Uterus (tissue), 2 donors: ENCODE data around the gene CD1E.

Experiments
- POLR2A ChIP-seq, 2 donors: fragments of 450-650 bp; IDR thresholded peaks; one replicate each; pipeline ENCODE4 v1.6.1; 2016; ENCODE audit warnings: antibody characterized with exemption in 2 of 2, mild to moderate bottlenecking in 1 of 2, moderate library complexity in 1 of 2
- TF ChIP-seq, protein P1 (sequence below), 4 experiments: fragments of 200-600 bp in 2 of 4; fragments of 450-650 bp in 2 of 4; sonication (generic) in 2 of 4; IDR thresholded peaks; one replicate each; pipeline ENCODE4 v1.5.1; 2016 to 2019; ENCODE audit warnings: antibody characterized with exemption in 4 of 4, mild to moderate bottlenecking in 2 of 4, moderate library complexity in 1 of 4

- TF ChIP-seq, protein P1, sequence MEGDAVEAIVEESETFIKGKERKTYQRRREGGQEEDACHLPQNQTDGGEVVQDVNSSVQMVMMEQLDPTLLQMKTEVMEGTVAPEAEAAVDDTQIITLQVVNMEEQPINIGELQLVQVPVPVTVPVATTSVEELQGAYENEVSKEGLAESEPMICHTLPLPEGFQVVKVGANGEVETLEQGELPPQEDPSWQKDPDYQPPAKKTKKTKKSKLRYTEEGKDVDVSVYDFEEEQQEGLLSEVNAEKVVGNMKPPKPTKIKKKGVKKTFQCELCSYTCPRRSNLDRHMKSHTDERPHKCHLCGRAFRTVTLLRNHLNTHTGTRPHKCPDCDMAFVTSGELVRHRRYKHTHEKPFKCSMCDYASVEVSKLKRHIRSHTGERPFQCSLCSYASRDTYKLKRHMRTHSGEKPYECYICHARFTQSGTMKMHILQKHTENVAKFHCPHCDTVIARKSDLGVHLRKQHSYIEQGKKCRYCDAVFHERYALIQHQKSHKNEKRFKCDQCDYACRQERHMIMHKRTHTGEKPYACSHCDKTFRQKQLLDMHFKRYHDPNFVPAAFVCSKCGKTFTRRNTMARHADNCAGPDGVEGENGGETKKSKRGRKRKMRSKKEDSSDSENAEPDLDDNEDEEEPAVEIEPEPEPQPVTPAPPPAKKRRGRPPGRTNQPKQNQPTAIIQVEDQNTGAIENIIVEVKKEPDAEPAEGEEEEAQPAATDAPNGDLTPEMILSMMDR (IDR thresholded peaks at IDR 0.05): no peak
- TF ChIP-seq POLR2A (IDR thresholded peaks at IDR 0.05): no peak
Observed at GRCh38 chr1:158334526-158335212, 19.0 kb upstream of the CD1E start.
